NCI-H187 (cell line): ENCODE results near the gene RNF112.

Source experiments
- DNase-seq, 2 experiments: peaks; one replicate each; lab custom pipeline; 2025; lab: John Stamatoyannopoulos, UW

The RNF112 gene

GRCh38 chr17:19388791-19389785, 21.9 kb upstream of the RNF112 start:
- no peak for DNase-seq

GRCh38 chr17:19390951-19391350, 20.1 kb upstream of the RNF112 start:
- no peak for DNase-seq

GRCh38 chr17:19391432-19391831, 19.6 kb upstream of the RNF112 start:
- DNase-seq: no peak

DNA sequence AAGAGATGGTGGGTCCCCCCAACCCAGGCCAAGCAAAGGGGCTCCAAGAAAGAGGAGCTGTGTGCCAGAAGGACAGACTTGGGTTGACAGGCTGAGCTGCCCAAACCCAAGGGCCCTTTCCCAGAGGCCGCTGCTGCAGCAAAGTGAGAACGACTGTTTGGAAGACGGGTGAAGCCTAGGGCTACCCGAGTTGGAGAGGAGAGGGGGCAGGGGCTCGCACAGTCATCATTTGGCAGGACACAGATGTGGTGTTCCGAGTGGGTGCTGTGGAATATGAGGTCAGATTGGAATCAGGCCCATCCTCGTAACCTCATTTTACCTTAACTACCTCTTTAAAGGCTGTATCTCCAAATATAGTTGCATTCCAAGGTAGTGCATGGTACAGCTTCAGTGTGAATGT, 18.7 kb upstream of the RNF112 start:
- DNase-seq: no peak

DNA sequence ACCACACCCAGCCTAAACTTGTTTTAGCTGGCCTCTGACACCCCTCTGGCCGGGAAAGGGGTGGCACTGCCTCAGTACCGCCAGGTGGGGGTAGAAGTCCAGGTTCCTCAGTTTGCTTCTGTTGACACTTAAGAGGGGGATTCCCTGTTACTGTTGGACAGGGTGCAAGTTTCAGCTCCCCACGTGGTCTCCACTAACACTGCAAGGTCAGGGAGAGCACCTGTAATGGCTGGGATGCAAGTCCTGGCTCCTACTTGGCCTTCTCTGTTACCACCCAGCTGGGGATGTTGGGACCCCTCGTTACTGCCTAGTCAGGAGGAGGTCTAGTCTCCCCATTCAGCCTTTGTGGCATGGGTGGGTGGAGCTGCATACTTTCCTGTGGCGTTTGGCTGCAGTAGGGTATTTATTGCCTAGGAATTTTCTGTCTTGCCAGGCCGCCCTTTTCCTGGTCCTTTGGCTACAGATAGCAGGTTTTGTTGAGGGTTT, 13.4 kb upstream of the RNF112 start:
- DNase-seq: no peak

- no peak for DNase-seq
Measured at GRCh38 chr17:19398301-19399181, 12.5 kb upstream of the RNF112 start.

DNA sequence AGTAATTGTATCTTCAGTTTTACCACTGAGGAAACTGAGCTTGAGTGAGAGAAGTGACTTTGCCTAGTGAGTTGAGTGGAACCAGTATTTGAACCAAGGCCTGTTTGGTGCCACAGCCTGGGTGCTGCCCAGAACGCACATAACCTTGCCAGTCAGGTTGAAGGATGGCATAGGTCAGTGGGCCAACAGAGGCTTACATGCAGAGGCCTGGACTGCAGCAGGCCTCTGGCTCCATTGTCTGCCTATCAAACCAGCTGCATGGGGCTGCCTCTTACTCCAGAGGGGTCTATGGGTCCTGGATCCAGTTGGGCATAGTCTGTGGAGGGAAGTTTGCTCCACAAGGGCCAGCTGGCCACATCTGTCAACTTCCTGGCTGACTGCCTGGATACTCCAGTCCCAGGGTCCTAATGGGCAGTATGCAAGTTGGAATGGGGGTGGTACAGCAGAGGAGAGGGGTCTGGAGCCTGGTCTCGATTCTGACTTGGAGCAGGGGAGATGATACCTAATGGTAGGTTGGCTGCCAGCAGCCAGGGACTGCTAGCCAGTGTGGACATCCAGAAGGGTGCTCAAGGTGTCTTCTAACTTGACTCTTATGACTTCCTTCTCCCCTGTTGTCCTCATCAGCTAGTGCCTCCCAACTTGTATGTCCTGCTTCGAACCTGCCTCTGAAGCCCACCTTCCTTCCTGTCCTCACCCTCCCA, 11.1 kb upstream of the RNF112 start:
- no peak for DNase-seq

GRCh38 chr17:19401321-19402010, 9.6 kb upstream of the RNF112 start:
- DNase-seq: no peak

DNA sequence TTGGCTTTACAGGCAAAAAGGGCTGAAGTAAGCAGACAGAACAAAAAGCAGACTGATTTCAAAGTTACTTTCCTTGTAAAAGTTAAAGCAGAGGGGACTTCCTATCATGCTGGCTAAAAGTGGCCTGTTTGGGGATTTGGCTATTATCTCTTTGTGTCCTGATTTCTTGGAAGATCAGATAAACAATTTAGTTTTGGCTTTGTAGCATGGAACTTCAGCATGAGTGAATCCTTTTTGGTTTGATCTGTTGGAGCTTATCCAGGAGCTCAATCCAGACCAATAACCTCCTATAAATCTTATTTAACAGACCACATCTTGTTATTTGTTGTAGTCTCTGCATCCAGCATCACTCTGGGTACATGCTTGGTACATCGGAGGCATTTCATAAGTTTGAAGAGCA, 8.9 kb upstream of the RNF112 start:
- DNase-seq: no peak

- DNase-seq: no peak
Measured at GRCh38 chr17:19403021-19403420, 8.0 kb upstream of the RNF112 start.

GRCh38 chr17:19404264-19404663, 6.8 kb upstream of the RNF112 start:
- no peak for DNase-seq

- no peak for DNase-seq
Measured at GRCh38 chr17:19405114-19405513, 5.9 kb upstream of the RNF112 start.

DNA sequence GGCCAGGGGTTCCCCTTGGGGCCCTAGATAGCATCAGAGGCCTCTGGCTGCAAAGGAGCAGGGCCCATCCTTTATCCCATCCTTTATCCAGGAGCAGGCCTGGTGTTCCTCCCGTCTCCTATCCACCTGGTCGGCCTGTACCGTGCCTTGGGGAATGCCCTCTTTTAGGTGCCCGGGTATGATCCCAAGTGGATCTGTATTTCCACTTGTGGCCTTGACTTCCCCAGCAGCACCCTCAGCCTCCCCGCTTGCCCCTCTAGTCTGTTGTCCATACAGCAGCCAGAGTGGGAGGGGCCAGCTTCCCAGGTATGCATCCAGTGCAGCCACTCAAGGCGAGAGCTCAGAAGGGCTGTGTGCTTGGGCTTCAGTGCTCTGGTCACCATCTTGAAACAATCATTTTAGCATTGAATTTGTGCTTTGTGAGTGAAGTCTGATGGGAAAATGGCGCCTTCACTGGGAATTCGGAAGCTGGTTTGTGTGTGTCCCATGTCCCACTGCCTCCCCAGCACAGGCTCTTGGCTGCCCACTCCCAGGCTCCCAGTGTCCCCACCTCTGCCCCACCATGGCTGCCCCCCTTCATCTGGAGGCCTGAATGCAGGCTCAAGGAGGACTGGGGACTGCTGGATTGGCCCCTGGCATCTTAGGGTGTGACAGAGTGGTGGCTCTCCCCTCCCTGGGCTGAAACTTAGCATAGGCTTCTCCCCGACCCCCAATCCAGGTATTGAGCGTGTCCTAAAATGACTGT, 3.3 kb upstream of the RNF112 start:
- DNase-seq: no peak

GRCh38 chr17:19408346-19408710, 2.7 kb upstream of the RNF112 start:
- DNase-seq: no peak

DNA sequence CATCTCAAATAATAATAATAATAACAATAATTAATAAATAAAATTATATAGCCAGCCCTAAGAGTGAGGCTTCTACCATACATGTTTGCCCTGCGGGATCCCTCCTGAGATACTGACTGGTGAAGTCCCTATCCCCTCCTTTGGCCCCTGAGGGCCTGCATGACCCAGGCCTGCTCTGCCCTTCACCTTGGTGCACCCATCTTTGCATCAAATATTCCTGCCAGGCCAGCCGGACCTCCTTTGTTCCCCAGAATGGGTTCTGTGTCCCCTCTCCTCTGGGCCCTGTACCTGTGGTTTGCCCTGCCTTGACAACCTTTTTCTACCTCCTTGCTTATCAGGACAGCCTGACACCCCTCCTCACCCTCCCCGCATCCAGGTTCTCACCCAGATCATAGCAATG, 2.0 kb upstream of the RNF112 start:
- no peak for DNase-seq

- DNase-seq: no peak
Measured at GRCh38 chr17:19409509-19409908, 1.5 kb upstream of the RNF112 start.

DNA sequence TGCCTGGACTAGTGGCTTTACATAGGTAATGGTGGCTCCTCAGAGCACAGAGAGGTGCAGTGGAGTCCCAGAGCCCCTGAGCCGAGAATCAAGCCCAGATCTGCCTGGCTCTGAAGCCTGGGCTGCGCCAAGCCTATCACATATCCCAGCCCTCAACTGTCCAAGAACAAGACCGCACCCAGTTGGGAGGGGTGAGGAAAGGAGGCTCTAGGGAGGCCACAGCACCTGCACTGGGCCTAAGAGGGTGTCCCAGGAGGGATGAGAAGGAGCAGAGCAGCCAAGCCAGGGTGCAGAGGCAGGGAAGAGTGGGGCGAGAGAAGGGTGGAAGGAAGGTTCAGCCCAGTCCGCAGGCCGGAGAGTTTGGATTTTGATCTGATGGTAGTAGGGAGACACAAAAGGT, 941 bp upstream of the RNF112 start:
- no peak for DNase-seq

- DNase-seq: no peak
Measured at GRCh38 chr17:19411631-19412030, 599 bp downstream of the RNF112 start.

- no peak for DNase-seq
Measured at GRCh38 chr17:19412510-19412909, 1.5 kb downstream of the RNF112 start.

DNA sequence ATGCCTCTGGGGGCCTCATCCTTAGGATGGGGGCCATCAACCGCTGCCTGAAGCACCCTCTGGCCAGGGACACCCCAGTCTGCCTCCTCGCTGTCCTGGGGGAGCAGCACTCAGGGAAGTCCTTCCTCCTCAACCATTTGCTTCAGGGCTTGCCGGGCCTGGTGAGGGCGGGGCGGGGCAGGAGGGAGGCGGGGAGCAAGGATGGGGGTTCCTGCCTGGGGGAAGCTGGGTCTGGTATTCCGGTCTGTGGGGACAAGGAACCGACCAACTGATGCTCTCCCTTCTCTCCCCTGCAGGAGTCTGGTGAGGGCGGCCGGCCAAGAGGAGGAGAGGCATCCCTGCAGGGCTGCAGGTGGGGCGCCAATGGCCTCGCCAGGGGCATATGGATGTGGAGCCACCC, 2.0 kb downstream of the RNF112 start:
- DNase-seq: no peak

DNA sequence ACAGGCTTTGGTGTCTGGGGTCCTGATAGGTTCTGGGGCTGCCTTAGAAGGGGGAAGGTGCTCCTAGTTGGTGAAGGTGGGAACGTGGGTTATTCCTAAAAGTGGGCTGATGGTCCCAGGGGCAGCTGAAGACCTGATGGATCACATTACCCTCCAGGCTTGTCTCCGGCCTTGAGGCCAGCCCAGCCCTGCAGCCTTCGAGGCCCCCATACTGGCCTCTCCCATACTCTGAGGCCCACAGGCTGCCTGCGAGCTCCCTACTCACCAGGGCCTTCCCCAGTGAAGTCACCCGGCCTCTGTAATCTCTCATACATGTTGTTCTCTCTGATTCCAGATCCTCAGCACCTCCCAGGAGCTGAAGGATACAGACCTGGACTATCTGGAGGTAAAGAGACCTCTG, 2.7 kb downstream of the RNF112 start:
- no peak for DNase-seq
